ENCODE data around the gene RPL28.

Gene RPL28

DNA sequence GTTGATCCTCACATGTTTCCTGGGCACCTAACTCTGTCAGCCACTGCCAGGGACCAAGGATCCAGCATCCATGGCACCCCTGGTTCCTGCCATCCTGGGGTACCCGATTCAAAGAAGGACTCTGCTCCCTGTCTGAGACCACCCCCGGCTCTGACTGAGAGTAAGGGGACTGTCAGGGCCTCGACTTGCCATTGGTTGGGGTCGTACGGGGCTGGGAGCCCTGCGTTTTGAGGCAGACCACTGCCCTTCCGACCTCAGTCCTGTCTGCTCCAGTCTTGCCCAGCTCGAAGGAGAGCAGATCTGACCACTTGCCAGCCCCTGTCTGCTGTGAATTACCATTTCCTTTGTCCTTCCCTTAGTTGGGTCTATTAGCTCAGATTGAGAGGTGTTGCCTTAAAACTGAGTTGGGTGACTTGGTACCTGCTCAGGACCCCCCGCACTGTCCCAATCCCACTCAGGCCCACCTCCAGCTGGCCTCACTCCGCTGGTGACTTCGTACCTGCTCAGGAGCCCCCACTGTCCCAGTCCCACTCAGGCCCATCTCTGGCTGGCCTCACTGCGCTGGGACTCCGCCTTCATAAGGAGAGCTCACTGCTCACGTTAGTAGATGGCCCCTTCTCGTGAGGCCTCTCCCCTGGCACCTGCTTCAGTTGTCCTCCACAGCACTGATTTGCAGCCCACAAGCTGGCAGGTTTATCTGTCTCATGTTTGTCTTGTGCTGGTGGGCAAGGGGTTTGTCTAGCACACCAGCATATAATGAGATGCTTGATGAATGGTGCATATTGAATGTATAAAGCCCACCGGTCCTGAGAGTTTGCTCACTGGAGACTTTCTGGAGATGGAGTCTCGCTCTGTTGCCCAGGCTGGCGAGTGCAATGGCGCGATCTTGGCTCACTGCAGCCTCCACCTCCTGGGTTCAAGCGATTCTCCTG is 3.9 kb downstream of the RPL28 start:
- H3K36me3 ChIP-seq (ENCODE audit: control insufficient read depth, insufficient read depth, low read length), result peaks cover 21% of the 10 kb centered on the region
- no peak overlapping the region for H3K23ac ChIP-seq (ENCODE audit: low read length)
- peaks cover 29% of the 10 kb centered on the region for H3K79me2 ChIP-seq (ENCODE audit: control insufficient read depth, insufficient read depth, low read length)
- no peak overlapping the region for H3K4me3 ChIP-seq (ENCODE audit: low read length)
- peaks cover 23% of the 10 kb centered on the region for H3K79me1 ChIP-seq (ENCODE audit: low read length)
- no peak overlapping the region for H2BK120ac ChIP-seq (ENCODE audit: low read depth, low read length)
- no peak overlapping the region for H2AK5ac ChIP-seq (ENCODE audit: low read length)
- H3K4me1 ChIP-seq (ENCODE audit: control insufficient read depth, low read depth, low read length), result peaks cover 12% of the 10 kb centered on the region
- H2BK5ac ChIP-seq (ENCODE audit: low read length), result no peak overlapping the region
- H4K8ac ChIP-seq (ENCODE audit: low read depth, low read length), result no peak overlapping the region
- peak overlapping the region; percentile 30 for H3K9ac ChIP-seq (ENCODE audit: low read length)
- no peak overlapping the region for H3K4ac ChIP-seq (ENCODE audit: low read depth, low read length)
- H2BK15ac ChIP-seq (replicated peaks; ENCODE audit: low read depth), result no peak overlapping the region
- WGBS (ENCODE audit: extremely low coverage, insufficient coverage, low lambda C conversion rate), result no CpG with 5 or more reads among the region's 21 CpGs
- H3K18ac ChIP-seq (ENCODE audit: low read length), result no peak overlapping the region
- no peak overlapping the region for H4K5ac ChIP-seq (ENCODE audit: low read length)
- no peaks in the 10 kb centered on the region for H3K27me3 ChIP-seq (ENCODE audit: insufficient read depth, low read length, poor library complexity)
- no peak for DNase-seq
- H3K56ac ChIP-seq (ENCODE audit: low read length), result no peak overlapping the region
- no peak overlapping the region for H3K27ac ChIP-seq (ENCODE audit: low read depth, low read length)
- H3K4me2 ChIP-seq (ENCODE audit: low read length), result no peak overlapping the region

DNA sequence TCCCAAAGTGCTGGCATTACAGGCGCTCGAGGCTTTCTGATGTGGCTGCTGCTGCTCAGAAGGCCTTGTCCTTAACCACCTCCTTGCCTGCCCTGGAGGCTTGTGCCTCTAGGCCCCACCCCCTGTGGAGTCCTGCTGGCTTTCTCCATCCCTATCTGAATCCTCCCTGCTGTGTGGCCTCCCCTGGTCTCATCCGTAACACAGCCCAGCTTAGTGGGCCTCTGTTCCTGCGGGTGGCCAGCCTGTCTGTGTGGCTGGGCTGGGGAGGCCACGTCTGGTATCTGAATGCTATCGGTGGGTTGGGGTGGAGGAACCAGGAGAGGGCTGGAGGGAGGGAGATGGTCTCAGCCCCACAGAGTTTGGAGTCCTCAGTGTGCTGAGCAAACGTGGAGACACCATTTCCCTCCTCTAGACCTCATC is 4.7 kb downstream of the RPL28 start:
- Histone ChIP-seq H3K18ac (ENCODE audit: low read length) (no peak overlapping the region), H2BK5ac (ENCODE audit: low read length) (no peak overlapping the region), H4K8ac (ENCODE audit: low read depth, low read length) (no peak overlapping the region), H4K5ac (ENCODE audit: low read length) (no peak overlapping the region), H3K27ac (ENCODE audit: low read depth, low read length) (no peak overlapping the region), H3K9ac (ENCODE audit: low read length) (no peak overlapping the region), H3K4ac (ENCODE audit: low read depth, low read length) (no peak overlapping the region), H2AK5ac (ENCODE audit: low read length) (no peak overlapping the region), H3K27me3 (ENCODE audit: insufficient read depth, low read length, poor library complexity) (no peaks in the 10 kb centered on the region), H3K4me3 (ENCODE audit: low read length) (no peak overlapping the region), H3K56ac (ENCODE audit: low read length) (no peak overlapping the region), H3K4me2 (ENCODE audit: low read length) (no peak overlapping the region), H3K79me2 (ENCODE audit: control insufficient read depth, insufficient read depth, low read length) (peaks cover 29% of the 10 kb centered on the region), H2BK120ac (ENCODE audit: low read depth, low read length) (no peak overlapping the region), H3K36me3 (ENCODE audit: control insufficient read depth, insufficient read depth, low read length) (peaks cover 21% of the 10 kb centered on the region), H3K4me1 (ENCODE audit: control insufficient read depth, low read depth, low read length) (peaks cover 12% of the 10 kb centered on the region), H3K79me1 (ENCODE audit: low read length) (peaks cover 23% of the 10 kb centered on the region), H2BK15ac (replicated peaks; ENCODE audit: low read depth) (no peak overlapping the region), H3K23ac (ENCODE audit: low read length) (no peak overlapping the region)
- DNase-seq, result peak; percentile 67
- no CpG with 5 or more reads among the region's 7 CpGs for WGBS (ENCODE audit: extremely low coverage, insufficient coverage, low lambda C conversion rate)

DNA sequence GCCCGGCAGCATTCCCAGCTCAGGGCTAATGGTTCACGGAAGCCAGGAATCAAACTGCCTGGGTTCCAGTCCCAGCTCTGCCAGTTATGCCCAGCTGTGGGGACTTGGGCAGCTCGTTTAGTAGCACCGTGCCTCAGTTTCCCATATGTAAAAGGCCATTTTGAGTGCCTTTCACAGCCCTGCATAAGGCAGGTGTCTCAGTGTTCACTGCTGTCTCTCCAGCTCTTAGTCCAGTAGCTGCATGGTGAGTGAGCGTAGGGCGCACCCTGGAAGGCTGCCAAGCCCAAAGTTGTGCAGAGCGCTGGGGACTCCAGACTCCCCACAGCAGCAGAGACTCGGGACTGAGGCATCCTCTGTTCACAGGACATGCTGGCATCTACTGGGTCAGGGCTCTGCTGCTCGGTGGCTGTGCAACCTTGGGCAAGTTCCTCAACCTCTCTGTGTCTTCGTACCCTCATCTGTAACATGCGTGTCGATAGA is 5.5 kb downstream of the RPL28 start:
- Histone ChIP-seq H2AK5ac (ENCODE audit: low read length) (no peak overlapping the region), H3K4me1 (ENCODE audit: control insufficient read depth, low read depth, low read length) (peaks cover 12% of the 10 kb centered on the region), H3K18ac (ENCODE audit: low read length) (no peak overlapping the region), H3K27me3 (ENCODE audit: insufficient read depth, low read length, poor library complexity) (no peaks in the 10 kb centered on the region), H2BK5ac (ENCODE audit: low read length) (no peak overlapping the region), H3K4ac (ENCODE audit: low read depth, low read length) (no peak overlapping the region), H3K79me2 (ENCODE audit: control insufficient read depth, insufficient read depth, low read length) (peaks cover 25% of the 10 kb centered on the region), H3K27ac (ENCODE audit: low read depth, low read length) (no peak overlapping the region), H4K8ac (ENCODE audit: low read depth, low read length) (no peak overlapping the region), H4K5ac (ENCODE audit: low read length) (no peak overlapping the region), H3K56ac (ENCODE audit: low read length) (no peak overlapping the region), H3K79me1 (ENCODE audit: low read length) (peaks cover 20% of the 10 kb centered on the region), H2BK120ac (ENCODE audit: low read depth, low read length) (no peak overlapping the region), H2BK15ac (replicated peaks; ENCODE audit: low read depth) (no peak overlapping the region), H3K23ac (ENCODE audit: low read length) (no peak overlapping the region), H3K36me3 (ENCODE audit: control insufficient read depth, insufficient read depth, low read length) (peaks cover 21% of the 10 kb centered on the region), H3K9ac (ENCODE audit: low read length) (no peak overlapping the region), H3K4me3 (ENCODE audit: low read length) (no peak overlapping the region), H3K4me2 (ENCODE audit: low read length) (no peak overlapping the region)
- DNase-seq, result no peak
- WGBS (ENCODE audit: extremely low coverage, insufficient coverage, low lambda C conversion rate), result no CpG with 5 or more reads among the region's 12 CpGs

DNA sequence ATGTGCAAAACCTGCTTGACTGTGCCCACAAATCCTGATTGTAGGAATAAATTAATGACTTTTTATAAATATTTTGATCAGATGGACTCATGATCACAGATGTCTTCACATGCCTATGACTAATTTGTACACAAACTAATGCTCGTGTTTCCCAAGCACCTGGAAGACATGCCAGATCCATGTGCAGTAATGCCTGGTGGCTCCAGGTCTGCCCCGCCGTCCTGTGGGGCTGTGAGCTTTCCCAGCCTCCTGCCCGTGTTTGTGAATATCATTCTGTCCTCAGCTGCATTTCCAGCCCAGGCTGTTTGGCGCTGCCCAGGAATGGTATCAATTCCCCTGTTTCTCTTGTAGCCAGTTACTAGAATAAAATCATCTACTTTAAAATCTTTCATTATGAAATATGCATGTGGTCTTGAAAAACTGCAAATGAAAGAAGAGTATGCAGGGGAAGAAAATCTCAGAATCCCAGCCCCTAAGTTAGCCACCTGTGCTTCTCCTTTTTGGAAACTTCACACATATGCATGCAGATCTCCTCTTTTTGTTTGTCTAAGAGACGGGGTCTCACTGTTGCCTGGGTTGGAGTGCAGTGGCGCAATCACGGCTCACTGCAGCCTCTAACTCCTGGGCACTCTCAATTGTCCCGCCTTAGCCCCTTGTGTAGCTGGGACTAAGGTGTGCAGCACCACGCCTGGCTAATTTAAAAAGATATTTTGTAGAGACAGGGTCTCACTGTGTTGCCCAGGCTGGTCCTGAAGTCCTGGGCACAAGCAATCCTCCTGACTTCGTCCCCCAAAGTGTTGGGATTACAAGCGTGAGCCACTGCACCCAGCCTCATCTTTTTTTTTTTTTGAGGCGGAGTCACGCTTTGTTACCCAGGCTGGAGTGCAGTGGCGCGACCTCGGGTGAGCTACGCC is 6.2 kb downstream of the RPL28 start:
- Histone ChIP-seq H3K56ac (ENCODE audit: low read length) (peak overlapping the region; percentile 22), H3K27ac (ENCODE audit: low read depth, low read length) (no peak overlapping the region), H3K9ac (ENCODE audit: low read length) (peak overlapping the region; percentile 28), H3K4ac (ENCODE audit: low read depth, low read length) (no peak overlapping the region), H3K27me3 (ENCODE audit: insufficient read depth, low read length, poor library complexity) (no peaks in the 10 kb centered on the region), H3K18ac (ENCODE audit: low read length) (no peak overlapping the region), H3K4me3 (ENCODE audit: low read length) (no peak overlapping the region), H2AK5ac (ENCODE audit: low read length) (no peak overlapping the region), H2BK120ac (ENCODE audit: low read depth, low read length) (no peak overlapping the region), H3K79me2 (ENCODE audit: control insufficient read depth, insufficient read depth, low read length) (peaks cover 18% of the 10 kb centered on the region), H3K23ac (ENCODE audit: low read length) (no peak overlapping the region), H2BK15ac (replicated peaks; ENCODE audit: low read depth) (no peak overlapping the region), H4K8ac (ENCODE audit: low read depth, low read length) (no peak overlapping the region), H3K36me3 (ENCODE audit: control insufficient read depth, insufficient read depth, low read length) (peaks cover 20% of the 10 kb centered on the region), H3K4me2 (ENCODE audit: low read length) (no peak overlapping the region), H4K5ac (ENCODE audit: low read length) (no peak overlapping the region), H3K79me1 (ENCODE audit: low read length) (peaks cover 18% of the 10 kb centered on the region), H3K4me1 (ENCODE audit: control insufficient read depth, low read depth, low read length) (peaks cover 11% of the 10 kb centered on the region), H2BK5ac (ENCODE audit: low read length) (no peak overlapping the region)
- DNase-seq, result no peak
- WGBS (ENCODE audit: extremely low coverage, insufficient coverage, low lambda C conversion rate), result no CpG with 5 or more reads among the region's 18 CpGs

DNA sequence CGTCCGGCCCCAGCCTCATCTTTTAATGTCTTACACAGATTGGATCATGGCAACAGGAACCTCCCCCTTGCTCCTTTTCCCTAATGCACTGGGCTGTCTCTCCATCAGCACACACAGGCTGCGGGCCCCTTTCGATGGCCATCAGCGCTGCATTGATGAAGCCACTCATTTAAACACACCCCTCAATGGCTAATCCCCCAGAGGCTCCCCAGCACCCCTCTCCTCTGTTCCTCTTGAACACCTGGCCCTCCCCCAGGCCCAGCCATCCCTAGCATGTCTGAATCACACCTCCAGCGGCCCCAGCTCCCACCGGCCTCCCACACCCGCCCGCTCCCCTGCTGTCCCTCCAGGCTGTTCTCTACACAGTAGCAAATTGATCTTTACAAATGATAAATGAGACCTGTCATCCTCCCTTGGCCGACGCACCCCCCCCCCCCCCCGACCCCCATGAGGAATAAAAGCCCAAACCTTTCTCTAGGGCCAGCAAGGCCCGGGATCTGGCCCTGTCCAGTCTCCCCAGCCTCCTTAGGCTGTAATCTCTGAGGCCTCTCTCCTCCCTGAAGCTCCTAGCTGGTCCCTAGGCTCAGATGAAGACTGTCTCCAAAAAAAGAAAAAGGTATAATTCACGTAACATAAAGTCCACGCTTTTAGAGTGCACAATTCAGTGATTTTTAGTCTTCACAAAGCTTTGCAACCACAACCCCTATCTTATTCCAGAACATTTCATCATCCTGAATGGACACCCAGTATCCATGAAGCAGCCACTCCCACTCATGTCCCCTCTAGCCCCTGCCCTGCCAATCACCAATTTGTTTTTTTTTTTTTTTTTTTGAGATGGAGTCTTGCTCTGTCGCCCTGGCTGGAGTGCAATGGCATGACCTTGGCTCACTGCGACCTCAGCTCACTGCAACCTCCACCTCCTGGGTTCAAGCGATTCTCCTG is 7.4 kb downstream of the RPL28 start:
- Histone ChIP-seq H3K27me3 (ENCODE audit: insufficient read depth, low read length, poor library complexity) (no peaks in the 10 kb centered on the region), H2BK15ac (replicated peaks; ENCODE audit: low read depth) (no peak overlapping the region)

More for the DNA sequence above, 7.4 kb downstream of the RPL28 start:
- Histone ChIP-seq H2BK120ac (ENCODE audit: low read depth, low read length) (no peak overlapping the region), H2BK5ac (ENCODE audit: low read length) (no peak overlapping the region), H4K8ac (ENCODE audit: low read depth, low read length) (no peak overlapping the region), H3K4me1 (ENCODE audit: control insufficient read depth, low read depth, low read length) (peaks cover 2% of the 10 kb centered on the region), H3K79me2 (ENCODE audit: control insufficient read depth, insufficient read depth, low read length) (peaks cover 6% of the 10 kb centered on the region), H3K56ac (ENCODE audit: low read length) (peak overlapping the region; percentile 64), H3K27ac (ENCODE audit: low read depth, low read length) (no peak overlapping the region), H2AK5ac (ENCODE audit: low read length) (no peak overlapping the region), H3K4me3 (ENCODE audit: low read length) (no peak overlapping the region), H4K5ac (ENCODE audit: low read length) (no peak overlapping the region), H3K36me3 (ENCODE audit: control insufficient read depth, insufficient read depth, low read length) (peaks cover 10% of the 10 kb centered on the region), H3K79me1 (ENCODE audit: low read length) (peaks cover 7% of the 10 kb centered on the region), H3K4me2 (ENCODE audit: low read length) (no peak overlapping the region), H3K9ac (ENCODE audit: low read length) (no peak overlapping the region), H3K4ac (ENCODE audit: low read depth, low read length) (no peak overlapping the region), H3K23ac (ENCODE audit: low read length) (no peak overlapping the region), H3K18ac (ENCODE audit: low read length) (no peak overlapping the region)
- DNase-seq, result no peak
- no CpG with 5 or more reads among the region's 18 CpGs for WGBS (ENCODE audit: extremely low coverage, insufficient coverage, low lambda C conversion rate)
